H1 (cell line): ENCODE measurements around the gene CRYM. TPM values are rescaled to one million over a fixed set of nuclear protein-coding genes. Genes with fewer than 3 reads are reported as not detected.
A peak's percentile ranks its signal among the peaks of the same experiment; 100 is the strongest.

ENCODE experiments used
- CTCF ChIA-PET: fragments of 300-600 bp; sonication (Branson Sonifier 250); formaldehyde crosslinking; loops from one replicate; lab custom pipeline; 2021; ENCODE audit not compliant: partially characterized antibody; lab: Charles Lee
- POLR2A ChIA-PET: fragments of 300-600 bp; sonication (Branson Sonifier 250); formaldehyde crosslinking; loops from one replicate; lab custom pipeline; 2021; ENCODE audit warnings: inconsistent platforms; ENCODE audit not compliant: partially characterized antibody; lab: Charles Lee
- DNase-seq, 2 experiments: peaks; one replicate each; pipeline versions ENCODE4 v3.0.0 to v3.0.0-alpha.2; 2010 to 2022; ENCODE audit warnings: low spot score in 2 of 2, low read depth in 1 of 2, mixed read lengths in 1 of 2
- FAIRE-seq: peaks from 2 replicates; lab custom pipeline; 2011; peaks lifted over from hg19 to GRCh38; lab: Jason Lieb, UNC
- H2AFZ ChIP-seq: 2 replicates; pipeline ENCODE4 v1.8.1; 2012; ENCODE audit warnings: low read length, inconsistent platforms
- H2AK5ac ChIP-seq: 2 replicates; pipeline ENCODE4 v1.6.1; 2013; ENCODE audit warnings: low read depth, low read length
- H2BK120ac ChIP-seq: replicated peaks from 2 replicates; pipeline ENCODE3; 2013; ENCODE audit warnings: low read depth, low read length, inconsistent platforms
- H2BK12ac ChIP-seq: 2 replicates; pipeline ENCODE4 v1.6.1; 2013; ENCODE audit warnings: low read depth, low read length
- H2BK15ac ChIP-seq: 2 replicates; pipeline ENCODE4 v1.6.1; 2013; ENCODE audit warnings: low read length
- H2BK20ac ChIP-seq: 2 replicates; pipeline ENCODE4 v1.6.1; 2013; ENCODE audit warnings: low read length
- H2BK5ac ChIP-seq: 2 replicates; pipeline ENCODE4 v1.6.1; 2013; ENCODE audit warnings: low read depth, low read length
- H3K14ac ChIP-seq: 2 replicates; pipeline ENCODE4 v1.6.1; 2013; ENCODE audit warnings: inconsistent platforms; ENCODE audit not compliant: insufficient read length
- H3K18ac ChIP-seq: 2 replicates; pipeline ENCODE4 v1.6.1; 2013; ENCODE audit warnings: low read length; ENCODE audit errors: extremely low read depth
- H3K23ac ChIP-seq: 2 replicates; pipeline ENCODE4 v1.6.1; 2013; ENCODE audit warnings: inconsistent platforms; ENCODE audit not compliant: insufficient read length
- H3K23me2 ChIP-seq: 2 replicates; pipeline ENCODE4 v1.6.1; 2013; ENCODE audit warnings: low read depth, low read length
- H3K27ac ChIP-seq: 2 replicates; pipeline ENCODE4 v1.6.1; 2011; ENCODE audit warnings: low read depth, low read length, inconsistent platforms
- H3K27me3 ChIP-seq, 4 experiments: replicated peaks in 1 of 4; 1 replicate in 1 of 4; 2 replicates in 3 of 4; pipeline versions ENCODE4 v1.6.1 to v1.8.1; 2011 to 2013; ENCODE audit warnings: low read length in 3 of 4, mild to moderate bottlenecking in 3 of 4, inconsistent platforms in 2 of 4, mixed read lengths in 2 of 4, moderate library complexity in 1 of 4; ENCODE audit not compliant: control insufficient read depth in 3 of 4, insufficient read depth in 3 of 4; ENCODE audit errors: extremely low read depth in 1 of 4
- H3K36me3 ChIP-seq, 4 experiments: 2 replicates each; pipeline versions ENCODE4 v1.6.1 to v1.8.1; 2011 to 2013; ENCODE audit warnings: mild to moderate bottlenecking in 4 of 4, low read length in 3 of 4, moderate library complexity in 2 of 4, control low read depth in 1 of 4, inconsistent platforms in 1 of 4; ENCODE audit not compliant: insufficient read depth in 4 of 4, control insufficient read depth in 2 of 4
- H3K4ac ChIP-seq: replicated peaks from 2 replicates; pipeline ENCODE3; 2013; ENCODE audit warnings: low read length, low read depth, mixed read lengths, inconsistent platforms; ENCODE audit not compliant: insufficient read length
- H3K4me1 ChIP-seq, 4 experiments: replicated peaks in 1 of 4; 1 replicate in 1 of 4; 2 replicates in 3 of 4; pipeline versions ENCODE4 v1.6.1 to v1.8.1; 2011 to 2013; ENCODE audit warnings: low read length in 3 of 4, inconsistent platforms in 2 of 4, mixed read lengths in 1 of 4; ENCODE audit not compliant: insufficient read depth in 4 of 4, control insufficient read depth in 3 of 4
- H3K4me2 ChIP-seq, 2 experiments: 2 replicates each; pipeline versions ENCODE4 v1.6.1 to v1.8.1; 2011 to 2013; ENCODE audit warnings: low read depth in 2 of 2, low read length in 2 of 2, control low read depth in 1 of 2, inconsistent platforms in 1 of 2, mild to moderate bottlenecking in 1 of 2; ENCODE audit not compliant: insufficient read depth in 1 of 2
- H3K4me3 ChIP-seq, 4 experiments: fragments of 200-600, 300-600 bp in 1 of 4; sonication (generic), shearing (Covaris generic), sonication (Bioruptor Twin) in 1 of 4; 2 replicates each; pipeline versions ENCODE4 v1.5.1 to v1.8.1; 2011 to 2016; ENCODE audit warnings: low read length in 4 of 4, low read depth in 3 of 4, control low read depth in 2 of 4, inconsistent platforms in 2 of 4, mild to moderate bottlenecking in 2 of 4, mixed read lengths in 1 of 4, moderate library complexity in 1 of 4; ENCODE audit not compliant: insufficient read depth in 2 of 4; ENCODE audit errors: extremely low read depth in 1 of 4
- H3K56ac ChIP-seq: replicated peaks from 2 replicates; pipeline ENCODE3; 2013; ENCODE audit warnings: low read depth, mild to moderate bottlenecking, mixed read lengths, low read length, inconsistent platforms; ENCODE audit not compliant: insufficient read length
- H3K79me1 ChIP-seq: 2 replicates; pipeline ENCODE4 v1.6.1; 2013; ENCODE audit warnings: low read depth, low read length, control low read depth
- H3K79me2 ChIP-seq, 2 experiments: 2 replicates each; pipeline versions ENCODE4 v1.6.1 to v1.8.1; 2012 to 2013; ENCODE audit warnings: low read length in 2 of 2, mild to moderate bottlenecking in 2 of 2, inconsistent platforms in 1 of 2; ENCODE audit not compliant: insufficient read depth in 2 of 2, control insufficient read depth in 1 of 2
- H3K9ac ChIP-seq, 4 experiments: replicated peaks in 1 of 4; 1 replicate in 1 of 4; 2 replicates in 3 of 4; pipeline versions ENCODE4 v1.6.1 to v1.8.1; 2011 to 2013; ENCODE audit warnings: low read depth in 3 of 4, low read length in 3 of 4, control low read depth in 2 of 4, mild to moderate bottlenecking in 2 of 4, moderate library complexity in 2 of 4, inconsistent platforms in 1 of 4; ENCODE audit errors: extremely low read depth in 1 of 4
- H3K9me3 ChIP-seq, 2 experiments: 2 replicates each; pipeline versions ENCODE4 v1.6.1 to v1.8.1; 2012 to 2013; ENCODE audit warnings: mild to moderate bottlenecking in 2 of 2, moderate library complexity in 2 of 2, control low read depth in 1 of 2, inconsistent platforms in 1 of 2, low read depth in 1 of 2, low read length in 1 of 2, mixed read lengths in 1 of 2; ENCODE audit not compliant: insufficient read depth in 2 of 2
- H4K20me1 ChIP-seq, 2 experiments: replicated peaks in 1 of 2; 2 replicates each; pipeline versions ENCODE3 to v1.8.1; 2011 to 2013; ENCODE audit warnings: inconsistent platforms in 2 of 2, low read length in 2 of 2, mild to moderate bottlenecking in 1 of 2; ENCODE audit not compliant: insufficient read depth in 2 of 2, control insufficient read depth in 1 of 2
- H4K5ac ChIP-seq: 2 replicates; pipeline ENCODE4 v1.6.1; 2013; ENCODE audit warnings: low read length, low read depth, mixed read lengths, inconsistent platforms; ENCODE audit not compliant: insufficient read length
- H4K8ac ChIP-seq: 2 replicates; pipeline ENCODE4 v1.8.0; 2013; ENCODE audit warnings: mild to moderate bottlenecking, moderate library complexity, low read length, inconsistent platforms; ENCODE audit not compliant: insufficient read depth; ENCODE audit errors: extremely low read depth
- H4K91ac ChIP-seq: replicated peaks from 2 replicates; pipeline ENCODE3; 2013; ENCODE audit warnings: low read length, mixed read lengths, inconsistent platforms; ENCODE audit not compliant: insufficient read length
- CTBP2 ChIP-seq: IDR thresholded peaks from 2 replicates; pipeline ENCODE4 v1.7.0; 2011; ENCODE audit warnings: borderline replicate concordance, mild to moderate bottlenecking, moderate library complexity, mixed read lengths, low read length; ENCODE audit not compliant: insufficient read depth, insufficient read length
- EZH2 ChIP-seq: fragments of 200-600 bp; sonication (generic); IDR thresholded peaks from 2 replicates; pipeline ENCODE4 v1.7.1; 2012; ENCODE audit warnings: low read depth, mild to moderate bottlenecking, moderate library complexity, low read length, inconsistent platforms; ENCODE audit not compliant: severe bottlenecking
- SIX5 ChIP-seq: IDR thresholded peaks from 2 replicates; pipeline ENCODE4 v1.6.1; 2011; ENCODE audit warnings: mild to moderate bottlenecking, low read depth, low read length
- WGBS, 2 experiments: shearing (Covaris generic) in 1 of 2; methylation state at CpG; one replicate each; pipeline versions ENCODE4 v1.1.6 to v1.1.7; 2013 to 2015; ENCODE audit warnings: low lambda C conversion rate in 2 of 2, mixed read lengths in 2 of 2, inconsistent platforms in 1 of 2, low coverage in 1 of 2, missing lambda C conversion rate in 1 of 2; ENCODE audit not compliant: insufficient replicate concordance in 2 of 2, insufficient coverage in 1 of 2, insufficient read length in 1 of 2; ENCODE audit errors: extremely low coverage in 1 of 2, missing lambda C conversion rate in 1 of 2; 5-methylcytosine and 5-hydroxymethylcytosine counted together
- polyA plus RNA-seq, 7 experiments: library from polyadenylated mRNA; depleted of rRNA in 3 of 7; stranded (reverse) in 5 of 7; unstranded in 2 of 7; fragments of >200 nt in 5 of 7; fragments of 200-250 nt in 2 of 7; gene quantifications; 1 replicate in 5 of 7; 2 replicates in 1 of 7; 4 replicates in 1 of 7; pipeline versions ENCODE4 v1.2.1 to v1.2.3, GENCODE V29; 2011 to 2013; ENCODE audit warnings: missing spikeins in 2 of 7, mixed read lengths in 2 of 7
- total RNA-seq: library from RNA; stranded (reverse); fragmentation: NEBNext Ultra II Directional; extraction: Animal tissue kit (Norgen Biotek cat#: 25700); gene quantifications from 2 replicates; pipeline ENCODE4 v1.2.1, GENCODE V29; 2021

CRYM gene
- total and polyA plus RNA-seq, 2 of the 8 experiments (the other 6 are each of a cell fraction or from before 2014, with no cell fraction given), result 12.9 to 40.4 TPM

DNA sequence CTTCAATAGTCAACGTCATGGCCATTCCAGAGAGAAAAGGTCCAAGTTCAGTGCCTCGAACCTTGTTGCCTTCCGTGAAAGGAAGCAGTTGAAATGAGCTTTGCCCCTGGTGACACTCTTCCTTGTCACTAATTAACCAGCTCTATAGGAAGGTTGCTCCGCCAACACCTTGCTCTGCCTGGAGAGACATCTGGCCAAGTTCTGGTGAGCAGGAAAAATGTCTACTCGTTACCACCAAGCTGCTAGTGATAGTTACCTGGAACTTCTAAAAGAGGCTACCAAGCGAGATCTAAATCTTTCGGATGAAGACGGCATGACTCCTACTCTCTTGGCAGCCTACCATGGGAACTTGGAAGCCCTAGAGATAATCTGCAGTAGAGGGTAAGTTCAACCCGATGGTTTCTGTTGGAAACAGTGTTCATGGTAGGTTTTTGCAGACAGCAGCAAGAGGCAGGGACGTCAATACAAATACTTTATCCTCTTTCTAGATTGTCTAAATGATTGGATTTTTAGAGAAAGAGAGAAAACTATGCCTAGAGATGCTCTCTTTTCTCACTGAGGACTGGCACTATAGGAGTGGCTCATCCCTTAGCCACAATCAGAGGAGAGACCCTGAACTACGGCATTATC lies 44.5 kb downstream of the CRYM start, which contains the start of gene ANKS4B:
Gene ANKS4B, plus strand, starts transcription at position 179 of the 630 bp plus-strand sequence. Its CDS starts 39 bp downstream, at position 218.
- FAIRE-seq, result no peak
- 86% methylated on average over 11 of the region's 11 CpGs; no CpG with 5 or more reads in 1 of the 2 experiments for WGBS, 2 experiments
- CTCF ChIA-PET, result no interaction called here

More for the DNA sequence above, 44.5 kb downstream of the CRYM start, which contains the start of gene ANKS4B:
- TF ChIP-seq EZH2, result no peak
- TF ChIP-seq CTBP2, result no peak
- no peak for TF ChIP-seq SIX5
- H3K4ac ChIP-seq, result no peak within 1 kb of the TSS
- POLR2A ChIA-PET, result no interaction called here
- 0 out of 2 replicates have a peak within 1 kb of the TSS, but pooled peaks have one; percentile 12 for H2AFZ ChIP-seq
- H3K79me2 ChIP-seq, result no peaks in the 10 kb centered on the region
- no peak within 1 kb of the TSS for H3K18ac ChIP-seq
- no peak within 1 kb of the TSS for H4K91ac ChIP-seq
- no peak within 1 kb of the TSS for H2AK5ac ChIP-seq
- H3K23me2 ChIP-seq, result no peaks in the 10 kb centered on the region
- no peak within 1 kb of the TSS for H3K14ac ChIP-seq
- no peak within 1 kb of the TSS for H3K9ac ChIP-seq
- no peak within 1 kb of the TSS for H4K8ac ChIP-seq
- peak in 1 of 2 experiments; percentile 10 for DNase-seq
- H2BK120ac ChIP-seq, result no peak within 1 kb of the TSS
- no peak within 1 kb of the TSS for H3K56ac ChIP-seq
- H3K4me1 ChIP-seq, result no peaks in the 10 kb centered on the region
- H3K4me2 ChIP-seq, result no peak within 1 kb of the TSS
- no peaks in the 10 kb centered on the region for H3K27me3 ChIP-seq
- no peak within 1 kb of the TSS for H3K27ac ChIP-seq
- H2BK5ac ChIP-seq, result no peak within 1 kb of the TSS
- no peak within 1 kb of the TSS for H3K4me3 ChIP-seq
- H3K9me3 ChIP-seq, result no peaks in the 10 kb centered on the region
- H3K36me3 ChIP-seq, result no peaks in the 10 kb centered on the region
- no peaks in the 10 kb centered on the region for H3K79me1 ChIP-seq
- no peaks in the 10 kb centered on the region for H4K20me1 ChIP-seq
- no peak within 1 kb of the TSS for H2BK12ac ChIP-seq
- H2BK20ac ChIP-seq, result no peak within 1 kb of the TSS
- H4K5ac ChIP-seq, result no peak within 1 kb of the TSS
- no peak within 1 kb of the TSS for H2BK15ac ChIP-seq
- no peak within 1 kb of the TSS for H3K23ac ChIP-seq
